Measurements from ENCODE around the gene NSG2.

- TF ChIP-seq CTCF (IDR thresholded peaks at IDR 0.05) (no peak), EZH2 (IDR thresholded peaks at IDR 0.05; ENCODE audit: borderline replicate concordance, insufficient read depth, low read depth, low read length, poor library complexity, severe bottlenecking) (no peak)
Measured at GRCh38 chr5:174057206-174057605, 11.7 kb downstream of the NSG2 start.

Data from B cell (primary cell).